Activated naive CD4-positive, alpha-beta T cell treated with anti-CD3 and anti-CD28 coated beads, Interleukin-2, amount 50 U/mL, for 24 hours (primary cell): ENCODE measurements around the gene FAM228A.

ENCODE experiments used
- H3K27ac Mint-ChIP-seq: one replicate; pipeline ENCODE4 v1.8.0; 2021; ENCODE audit warnings: mild to moderate bottlenecking, mixed read lengths
- H3K27me3 Mint-ChIP-seq: one replicate; pipeline ENCODE4 v1.8.0; 2021; ENCODE audit warnings: mixed read lengths
- H3K36me3 Mint-ChIP-seq: one replicate; pipeline ENCODE4 v1.8.0; 2021; ENCODE audit warnings: mixed read lengths
- H3K4me1 Mint-ChIP-seq: one replicate; pipeline ENCODE4 v1.8.0; 2021; ENCODE audit warnings: mixed read lengths
- H3K4me3 Mint-ChIP-seq: one replicate; pipeline ENCODE4 v1.8.0; 2021; ENCODE audit warnings: mild to moderate bottlenecking, mixed read lengths
- H3K9me3 Mint-ChIP-seq: one replicate; pipeline ENCODE4 v1.8.0; 2021; ENCODE audit warnings: mixed read lengths

FAM228A gene

GRCh38 chr2:24206242-24206641 is 31.4 kb downstream of the FAM228A start:
- Mint-ChIP-seq H3K4me3 (no peak overlapping the region), H3K9me3 (no peaks in the 10 kb centered on the region), H3K27me3 (no peaks in the 10 kb centered on the region), H3K36me3 (peaks cover 20% of the 10 kb centered on the region), H3K27ac (no peak overlapping the region), H3K4me1 (no peaks in the 10 kb centered on the region)

GRCh38 chr2:24206714-24207113 is 31.9 kb downstream of the FAM228A start:
- Mint-ChIP-seq H3K27me3 (no peaks in the 10 kb centered on the region), H3K27ac (no peak overlapping the region), H3K4me3 (no peak overlapping the region), H3K36me3 (peaks cover 21% of the 10 kb centered on the region), H3K9me3 (no peaks in the 10 kb centered on the region), H3K4me1 (no peaks in the 10 kb centered on the region)

- Mint-ChIP-seq H3K4me1 (no peaks in the 10 kb centered on the region), H3K4me3 (no peak overlapping the region), H3K9me3 (no peaks in the 10 kb centered on the region), H3K36me3 (peaks cover 21% of the 10 kb centered on the region), H3K27me3 (no peaks in the 10 kb centered on the region), H3K27ac (no peak overlapping the region)
Measured at GRCh38 chr2:24207359-24207758, 32.5 kb downstream of the FAM228A start.

- H3K4me3 Mint-ChIP-seq: no peak overlapping the region
- no peaks in the 10 kb centered on the region for H3K27me3 Mint-ChIP-seq
- no peak overlapping the region for H3K27ac Mint-ChIP-seq
- no peaks in the 10 kb centered on the region for H3K4me1 Mint-ChIP-seq
- H3K9me3 Mint-ChIP-seq: no peaks in the 10 kb centered on the region
- peaks cover 26% of the 10 kb centered on the region for H3K36me3 Mint-ChIP-seq
Measured at GRCh38 chr2:24208490-24208889, 33.6 kb downstream of the FAM228A start.

- no peaks in the 10 kb centered on the region for H3K27me3 Mint-ChIP-seq
- H3K4me1 Mint-ChIP-seq: no peaks in the 10 kb centered on the region
- no peak overlapping the region for H3K4me3 Mint-ChIP-seq
- no peak overlapping the region for H3K27ac Mint-ChIP-seq
- H3K36me3 Mint-ChIP-seq: peaks cover 24% of the 10 kb centered on the region
- no peaks in the 10 kb centered on the region for H3K9me3 Mint-ChIP-seq
Measured at GRCh38 chr2:24209389-24210105, 34.7 kb downstream of the FAM228A start.

GRCh38 chr2:24210106-24210455 is 35.2 kb downstream of the FAM228A start:
- H3K4me3 Mint-ChIP-seq: no peak overlapping the region
- peaks cover 24% of the 10 kb centered on the region for H3K36me3 Mint-ChIP-seq
- H3K27me3 Mint-ChIP-seq: no peaks in the 10 kb centered on the region
- H3K9me3 Mint-ChIP-seq: no peaks in the 10 kb centered on the region
- no peak overlapping the region for H3K27ac Mint-ChIP-seq
- H3K4me1 Mint-ChIP-seq: peaks cover 3% of the 10 kb centered on the region

GRCh38 chr2:24210723-24211122 is 35.9 kb downstream of the FAM228A start:
- H3K27ac Mint-ChIP-seq: no peak overlapping the region
- peaks cover 20% of the 10 kb centered on the region for H3K36me3 Mint-ChIP-seq
- no peaks in the 10 kb centered on the region for H3K27me3 Mint-ChIP-seq
- no peak overlapping the region for H3K4me3 Mint-ChIP-seq
- no peaks in the 10 kb centered on the region for H3K9me3 Mint-ChIP-seq
- peaks cover 4% of the 10 kb centered on the region for H3K4me1 Mint-ChIP-seq

GRCh38 chr2:24211408-24211807 is 36.6 kb downstream of the FAM228A start:
- H3K27me3 Mint-ChIP-seq: no peaks in the 10 kb centered on the region
- H3K9me3 Mint-ChIP-seq: no peaks in the 10 kb centered on the region
- peaks cover 19% of the 10 kb centered on the region for H3K36me3 Mint-ChIP-seq
- no peak overlapping the region for H3K27ac Mint-ChIP-seq
- H3K4me1 Mint-ChIP-seq: peaks cover 7% of the 10 kb centered on the region
- no peak overlapping the region for H3K4me3 Mint-ChIP-seq

- Mint-ChIP-seq H3K27me3 (no peaks in the 10 kb centered on the region), H3K36me3 (peaks cover 13% of the 10 kb centered on the region), H3K4me3 (no peak overlapping the region)
Measured at GRCh38 chr2:24214880-24215279, 40.0 kb downstream of the FAM228A start.

GRCh38 chr2:24220554-24221291 is 45.9 kb downstream of the FAM228A start:
- H3K9me3 Mint-ChIP-seq: no peaks in the 10 kb centered on the region

More at GRCh38 chr2:24214880-24215279, 40.0 kb downstream of the FAM228A start:
- H3K4me1 Mint-ChIP-seq: peaks cover 7% of the 10 kb centered on the region
- H3K9me3 Mint-ChIP-seq: no peaks in the 10 kb centered on the region
- no peak overlapping the region for H3K27ac Mint-ChIP-seq

GRCh38 chr2:24221343-24222050 is 46.6 kb downstream of the FAM228A start:
- Mint-ChIP-seq H3K27ac (no peak overlapping the region), H3K36me3 (peaks cover 5% of the 10 kb centered on the region), H3K4me1 (no peaks in the 10 kb centered on the region), H3K27me3 (no peaks in the 10 kb centered on the region), H3K9me3 (no peaks in the 10 kb centered on the region), H3K4me3 (no peak overlapping the region)

More at GRCh38 chr2:24220554-24221291, 45.9 kb downstream of the FAM228A start:
- peaks cover 3% of the 10 kb centered on the region for H3K4me1 Mint-ChIP-seq
- peaks cover 5% of the 10 kb centered on the region for H3K36me3 Mint-ChIP-seq
- no peak overlapping the region for H3K4me3 Mint-ChIP-seq
- H3K27me3 Mint-ChIP-seq: no peaks in the 10 kb centered on the region
- no peak overlapping the region for H3K27ac Mint-ChIP-seq

GRCh38 chr2:24222946-24223345 is 48.1 kb downstream of the FAM228A start:
- Mint-ChIP-seq H3K4me3 (no peak overlapping the region), H3K9me3 (no peaks in the 10 kb centered on the region), H3K36me3 (peaks cover 9% of the 10 kb centered on the region), H3K27ac (no peak overlapping the region), H3K27me3 (no peaks in the 10 kb centered on the region), H3K4me1 (no peaks in the 10 kb centered on the region)

GRCh38 chr2:24225499-24226242 is 50.8 kb downstream of the FAM228A start:
- no peaks in the 10 kb centered on the region for H3K9me3 Mint-ChIP-seq
- H3K4me3 Mint-ChIP-seq: no peak overlapping the region
- no peak overlapping the region for H3K27ac Mint-ChIP-seq
- no peaks in the 10 kb centered on the region for H3K4me1 Mint-ChIP-seq
- peaks cover 8% of the 10 kb centered on the region for H3K36me3 Mint-ChIP-seq
- no peaks in the 10 kb centered on the region for H3K27me3 Mint-ChIP-seq

GRCh38 chr2:24228470-24228869 is 53.6 kb downstream of the FAM228A start:
- H3K9me3 Mint-ChIP-seq: no peaks in the 10 kb centered on the region
- H3K4me3 Mint-ChIP-seq: no peak overlapping the region
- H3K27ac Mint-ChIP-seq: no peak overlapping the region
- H3K36me3 Mint-ChIP-seq: peaks cover 8% of the 10 kb centered on the region
- H3K4me1 Mint-ChIP-seq: no peaks in the 10 kb centered on the region
- H3K27me3 Mint-ChIP-seq: no peaks in the 10 kb centered on the region

GRCh38 chr2:24231461-24231881 is 56.6 kb downstream of the FAM228A start:
- Mint-ChIP-seq H3K27ac (no peak overlapping the region), H3K4me3 (no peak overlapping the region), H3K9me3 (no peaks in the 10 kb centered on the region), H3K36me3 (peaks cover 9% of the 10 kb centered on the region), H3K4me1 (no peaks in the 10 kb centered on the region), H3K27me3 (no peaks in the 10 kb centered on the region)
